Ovary (tissue), 9 donors: Measurements from ENCODE around the gene VIPR2. TPM values are rescaled to one million over a fixed set of nuclear protein-coding genes. Genes with fewer than 3 reads are reported as not detected.

ENCODE experiments used
- DNase-seq, 5 donors: peaks; one replicate each; pipeline ENCODE4 v3.0.0-alpha.2; 2019 to 2020
- H3K27ac ChIP-seq, 2 donors: fragments of 200-600 bp; one replicate each; pipeline versions ENCODE4 v1.5.1 to v1.8.0; 2019 to 2022
- H3K27me3 ChIP-seq: fragments of 200-600 bp; one replicate; pipeline ENCODE4 v1.8.0; 2022
- H3K36me3 ChIP-seq: fragments of 200-600 bp; sonication (generic); one replicate; pipeline ENCODE4 v1.5.1; 2019
- H3K4me1 ChIP-seq: one replicate; pipeline ENCODE4 v1.8.1; 2013; ENCODE audit warnings: mild to moderate bottlenecking, moderate library complexity; ENCODE audit not compliant: insufficient read depth
- H3K4me3 ChIP-seq: fragments of 200-600 bp; sonication (generic); one replicate; pipeline ENCODE4 v1.5.1; 2017
- H3K9me3 ChIP-seq, 2 donors: fragments of 200-600 bp in 1 of 2; sonication (generic) in 1 of 2; one replicate each; pipeline versions ENCODE4 v1.5.1 to v1.8.1; 2013 to 2019; ENCODE audit warnings: mild to moderate bottlenecking in 1 of 2, moderate library complexity in 1 of 2
- EP300 ChIP-seq: sonication (generic); formaldehyde crosslinking; IDR thresholded peaks from one replicate; pipeline ENCODE4 v1.6.1; 2017; ENCODE audit warnings: antibody characterized with exemption
- POLR2A ChIP-seq: fragments of 450-650 bp; IDR thresholded peaks from one replicate; pipeline ENCODE4 v1.6.1; 2017; ENCODE audit warnings: antibody characterized with exemption, mild to moderate bottlenecking, moderate library complexity
- WGBS, 3 donors: extraction: QIAGEN DNeasy Blood & Tissue Kit in 1 of 3; methylation state at CpG; one replicate each; pipeline versions ENCODE4 v1.1.5 to v1.1.7; 2013 to 2017; 5-methylcytosine and 5-hydroxymethylcytosine counted together
- intact Hi-C, 4 donors: fragments of 100-400 bp; cut with DNase I; formaldehyde crosslinking; loops; one replicate each; pipeline versions ENCODE4 v1.11.0 to v1.15.1; 2022 to 2023
- polyA plus RNA-seq, 2 donors: library from polyadenylated mRNA; stranded (reverse); fragments of 200-250 nt in 1 of 2; fragments of 350-450 nt in 1 of 2; fragmentation: Illumina TruSeq in 1 of 2; extraction: RNeasy Lipid Tissue Mini Kit (QIAGEN cat#74804) in 1 of 2; gene quantifications; one replicate each; pipeline ENCODE4 v1.2.3, GENCODE V29; 2013 to 2014
- total RNA-seq, 7 donors: library from RNA; depleted of rRNA in 2 of 7; stranded (reverse); fragments of >200 nt in 2 of 7; fragmentation: NEBNext Ultra II Directional in 3 of 7; extraction: Animal tissue kit (Norgen Biotek cat#: 25700) in 3 of 7; gene quantifications; one replicate each; pipeline versions ENCODE4 v1.1.0 to v1.2.4, GENCODE V29; 2016 to 2023
- TF ChIP-seq, protein P1 (sequence below), 3 donors: fragments of 450-650 bp in 2 of 3; fragments of 200-600 bp in 1 of 3; IDR thresholded peaks; one replicate each; pipeline versions ENCODE4 v1.5.1 to v1.8.0; 2016 to 2022; ENCODE audit warnings: antibody characterized with exemption in 3 of 3, mild to moderate bottlenecking in 1 of 3
- donor health status: DM: no; HTN: no; CAD: no; lungs with moderate emphysema.
- donor health status: DM: no; HTN: no; CAD: no.
- donor health status: Bipolar disorder and iron deficiency.
- donor health status: DM: yes; HTN: yes; CAD: no.
- donor health status: DM: no; HTN: no; CAD: no.
- donor health status: DM: yes; HTN: yes; CAD: no.

The VIPR2 gene
- total and polyA plus RNA-seq, 9 donors = 3.6 to 18.0 (median 9.0) TPM

DNA sequence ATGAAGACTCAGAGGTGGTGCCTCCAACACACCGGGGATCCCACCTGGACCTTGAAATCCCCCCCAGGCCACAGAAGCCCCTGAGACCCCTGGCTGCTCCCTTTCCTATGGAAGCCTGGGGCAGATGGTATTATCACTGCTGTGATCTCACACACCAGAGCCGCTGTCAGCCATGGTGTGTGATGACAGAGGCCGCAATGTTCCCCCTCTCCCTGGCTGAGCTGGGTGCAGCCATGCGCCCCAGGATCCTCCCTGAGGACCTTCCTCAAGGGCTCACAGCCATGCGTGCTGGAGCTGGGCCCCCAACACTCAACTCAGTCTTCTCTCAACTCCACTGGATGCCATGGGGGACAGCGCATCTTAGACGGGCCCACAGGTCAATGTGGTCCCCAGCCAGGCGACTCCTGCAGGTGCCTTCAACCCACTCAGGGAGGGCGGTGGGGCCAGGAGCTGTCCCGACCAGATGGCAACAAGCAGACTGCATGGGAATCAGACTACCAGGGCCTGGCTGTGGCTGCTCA is 44.9 kb downstream of the VIPR2 start:
- H3K36me3 ChIP-seq = no peaks in the 10 kb centered on the region
- H3K27ac ChIP-seq = peak overlapping the region; percentile 24 to 65
- H3K4me1 ChIP-seq = peaks cover 14% of the 10 kb centered on the region
- no peak for TF ChIP-seq POLR2A
- no peak for TF ChIP-seq EP300
- TF ChIP-seq, protein P1, sequence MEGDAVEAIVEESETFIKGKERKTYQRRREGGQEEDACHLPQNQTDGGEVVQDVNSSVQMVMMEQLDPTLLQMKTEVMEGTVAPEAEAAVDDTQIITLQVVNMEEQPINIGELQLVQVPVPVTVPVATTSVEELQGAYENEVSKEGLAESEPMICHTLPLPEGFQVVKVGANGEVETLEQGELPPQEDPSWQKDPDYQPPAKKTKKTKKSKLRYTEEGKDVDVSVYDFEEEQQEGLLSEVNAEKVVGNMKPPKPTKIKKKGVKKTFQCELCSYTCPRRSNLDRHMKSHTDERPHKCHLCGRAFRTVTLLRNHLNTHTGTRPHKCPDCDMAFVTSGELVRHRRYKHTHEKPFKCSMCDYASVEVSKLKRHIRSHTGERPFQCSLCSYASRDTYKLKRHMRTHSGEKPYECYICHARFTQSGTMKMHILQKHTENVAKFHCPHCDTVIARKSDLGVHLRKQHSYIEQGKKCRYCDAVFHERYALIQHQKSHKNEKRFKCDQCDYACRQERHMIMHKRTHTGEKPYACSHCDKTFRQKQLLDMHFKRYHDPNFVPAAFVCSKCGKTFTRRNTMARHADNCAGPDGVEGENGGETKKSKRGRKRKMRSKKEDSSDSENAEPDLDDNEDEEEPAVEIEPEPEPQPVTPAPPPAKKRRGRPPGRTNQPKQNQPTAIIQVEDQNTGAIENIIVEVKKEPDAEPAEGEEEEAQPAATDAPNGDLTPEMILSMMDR (IDR thresholded peaks at IDR 0.05) = no peak
- intact Hi-C loops = loop anchor here in 1 of 4 donors (10.0 kb wide), 1 partner anchor 65 kb away; no protein-coding TSS in a partner anchor
- no peaks in the 10 kb centered on the region for H3K27me3 ChIP-seq
- DNase-seq = peak in 2 of 5 donors; percentile 9 to 28
- no peaks in the 10 kb centered on the region for H3K9me3 ChIP-seq
- 93 to 95% (median 94%) methylated on average over 8 to 10 of the region's 10 CpGs for WGBS, 3 donors
- no peak overlapping the region for H3K4me3 ChIP-seq

DNA sequence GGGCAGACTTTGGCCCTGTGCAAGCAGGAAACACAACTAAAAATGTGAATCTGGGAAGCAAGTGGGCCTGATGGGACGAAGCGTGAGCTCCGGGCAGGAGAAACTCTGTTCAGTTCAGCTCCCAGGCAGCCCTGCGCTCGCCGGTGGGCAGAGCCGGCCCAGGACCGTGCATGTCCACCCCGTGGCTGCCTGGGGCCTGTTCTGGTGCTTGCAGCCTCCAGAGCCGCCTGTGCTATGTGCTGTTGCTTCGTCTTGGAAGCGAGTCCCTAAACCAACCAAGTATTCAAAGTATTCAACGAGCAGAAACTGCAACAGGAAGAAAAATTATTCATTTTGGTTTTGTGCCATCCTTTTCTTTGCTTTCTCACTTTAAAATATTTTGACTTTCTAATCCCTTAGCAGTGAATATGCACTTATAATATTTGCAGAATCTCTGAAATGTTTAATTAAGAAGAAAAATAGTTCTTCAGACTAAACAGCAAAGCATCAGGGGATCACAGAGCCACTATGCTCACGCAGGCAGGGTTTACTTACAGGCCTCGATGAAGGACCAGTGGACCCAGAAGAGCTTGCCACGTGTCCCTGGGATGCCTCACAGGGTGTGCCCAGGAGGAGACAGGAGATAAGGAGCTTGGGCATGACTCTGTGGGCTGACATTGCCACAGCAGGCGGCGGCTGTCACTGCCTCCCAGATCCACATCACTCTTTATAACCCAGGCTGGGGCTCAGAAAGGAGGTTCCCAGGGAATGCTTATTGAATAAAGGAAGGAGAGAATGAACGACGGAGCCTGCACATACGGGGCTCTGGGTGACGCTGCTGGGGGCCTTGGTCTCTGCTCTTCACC is 45.6 kb downstream of the VIPR2 start:
- intact Hi-C loops = loop anchor here in 1 of 4 donors (10.0 kb wide), 1 partner anchor 64 kb away; no protein-coding TSS in a partner anchor
- H3K36me3 ChIP-seq = no peaks in the 10 kb centered on the region
- H3K4me1 ChIP-seq = peaks cover 14% of the 10 kb centered on the region

DNA sequence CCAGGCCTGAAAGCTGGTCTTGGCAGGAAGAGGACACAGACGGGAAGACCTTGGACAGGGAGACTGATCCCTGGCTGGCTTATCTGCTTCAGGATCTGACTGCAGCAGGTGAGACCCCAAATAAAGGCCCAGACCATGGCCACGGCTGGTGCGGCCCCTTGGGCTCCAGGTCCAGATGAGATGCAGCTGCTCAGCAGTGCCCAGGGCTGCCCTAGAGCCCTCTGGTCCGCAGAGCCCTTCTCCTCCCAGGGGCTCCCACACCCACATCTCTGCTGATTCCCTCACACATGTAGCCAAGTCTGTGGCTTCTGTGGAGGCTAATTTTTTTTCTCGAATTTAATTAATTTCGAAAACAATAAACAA is 46.3 kb downstream of the VIPR2 start:
- TF ChIP-seq, protein P1 (IDR thresholded peaks at IDR 0.05) = no peak
- no peak for TF ChIP-seq EP300
- TF ChIP-seq POLR2A = no peak
- H3K4me3 ChIP-seq = no peak overlapping the region
- intact Hi-C loops = loop anchor here in 1 of 4 donors (10.0 kb wide), 1 partner anchor 64 kb away; no protein-coding TSS in a partner anchor
- H3K27ac ChIP-seq = peak overlapping the region; percentile 65 to 66
- 37 to 40% (median 38%) methylated on average over 6 of the region's 6 CpGs for WGBS, 3 donors
- no peaks in the 10 kb centered on the region for H3K27me3 ChIP-seq
- H3K36me3 ChIP-seq = no peaks in the 10 kb centered on the region
- no peaks in the 10 kb centered on the region for H3K9me3 ChIP-seq
- H3K4me1 ChIP-seq = peaks cover 14% of the 10 kb centered on the region
- DNase-seq = peak in 2 of 5 donors; percentile 12 to 37

More for the DNA sequence above, 45.6 kb downstream of the VIPR2 start:
- TF ChIP-seq, protein P1 (IDR thresholded peaks at IDR 0.05) = no peak
- no peak for TF ChIP-seq EP300
- no peak for TF ChIP-seq POLR2A
- Histone ChIP-seq H3K4me3 (no peak overlapping the region), H3K27ac (peak overlapping the region; percentile 65 to 66), H3K27me3 (no peaks in the 10 kb centered on the region), H3K9me3 (no peaks in the 10 kb centered on the region)
- 23 to 24% (median 23%) methylated on average over 22 of the region's 22 CpGs for WGBS, 3 donors
- peak; percentile 63 to 80 (median 67) for DNase-seq

DNA sequence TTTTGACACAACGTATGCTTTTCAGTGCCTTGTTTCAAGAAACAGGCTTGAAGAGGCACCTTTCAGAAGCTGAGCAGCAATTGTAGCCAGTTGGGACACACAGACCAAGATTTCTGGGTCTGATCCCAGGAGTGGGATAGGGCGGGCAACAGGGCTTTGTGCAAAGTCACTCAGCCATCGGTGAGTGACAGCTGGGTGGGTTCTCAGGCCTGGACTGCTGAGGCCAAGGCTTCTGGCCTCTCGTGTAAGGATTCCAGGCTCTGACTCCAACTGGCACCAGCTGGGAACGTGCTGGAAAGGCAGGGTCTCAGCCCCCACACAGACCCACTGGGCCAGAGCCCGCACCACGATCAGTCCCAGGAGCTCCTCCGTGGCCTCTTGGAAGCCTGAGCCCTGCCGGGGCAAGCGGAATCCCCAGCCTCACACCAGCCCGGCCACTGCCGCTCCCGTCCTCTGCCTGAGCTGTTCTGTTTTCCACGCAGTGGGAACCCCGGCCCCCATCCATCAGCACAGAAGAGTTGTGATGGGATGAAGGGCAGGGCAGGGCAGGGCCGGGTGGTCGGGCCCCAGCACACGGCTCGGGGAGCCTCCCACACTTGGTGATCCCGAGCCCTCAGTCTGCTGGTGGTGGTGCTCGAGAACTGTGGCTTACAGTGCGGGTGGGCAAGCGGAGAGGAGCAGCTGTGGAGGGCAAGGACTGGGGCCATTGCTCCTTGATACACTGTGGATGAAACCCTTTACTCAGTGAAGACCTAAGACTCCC is 46.8 kb downstream of the VIPR2 start:
- no peak for TF ChIP-seq EP300
- TF ChIP-seq POLR2A = no peak
- TF ChIP-seq, protein P1 (IDR thresholded peaks at IDR 0.05) = no peak
- Histone ChIP-seq H3K9me3 (no peaks in the 10 kb centered on the region), H3K36me3 (no peaks in the 10 kb centered on the region), H3K4me1 (peaks cover 14% of the 10 kb centered on the region), H3K27me3 (no peaks in the 10 kb centered on the region), H3K4me3 (no peak overlapping the region), H3K27ac (peak overlapping the region; percentile 65 to 66)
- DNase-seq = peak in 2 of 5 donors; percentile 17 to 36
- WGBS, 3 donors = 62 to 69% (median 62%) methylated on average over 20 to 23 of the region's 23 CpGs
- intact Hi-C loops = loop anchor here in 1 of 4 donors (10.0 kb wide), 1 partner anchor 63 kb away; no protein-coding TSS in a partner anchor
